HEK293 (cell line): Measurements from ENCODE around the gene ZYX.

Experiments
- CTCF ChIA-PET: fragments of 350-600 bp; formaldehyde crosslinking; extraction: SDS; loops from one replicate; lab custom pipeline; 2021; ENCODE audit warnings: antibody characterized with exemption; lab: Yijun Ruan, JAX
- POLR2A ChIA-PET: fragments of 300-600 bp; formaldehyde crosslinking; extraction: SDS; loops from one replicate; lab custom pipeline; 2020; ENCODE audit warnings: antibody characterized with exemption, inconsistent platforms; lab: Yijun Ruan, JAX
- H3K27ac ChIP-seq: fragments of 200-500 bp; sonication (Bioruptor generic); 2 replicates; pipeline ENCODE4 v1.5.1; 2014; ENCODE audit warnings: low read depth, low read length, control low read depth, inconsistent platforms; ENCODE audit errors: extremely low read depth
- H3K36me3 ChIP-seq, 2 experiments: fragments of 200-500 bp in 1 of 2; sonication (Bioruptor generic) in 1 of 2; 1 replicate in 1 of 2; 2 replicates in 1 of 2; pipeline ENCODE4 v1.5.1; 2014 to 2017; ENCODE audit warnings: inconsistent platforms in 2 of 2, low read length in 2 of 2; ENCODE audit not compliant: control insufficient read depth in 2 of 2, insufficient read depth in 1 of 2
- H3K4me1 ChIP-seq: fragments of 200-500 bp; sonication (Bioruptor generic); 2 replicates; pipeline ENCODE4 v1.5.1; 2014; ENCODE audit warnings: mild to moderate bottlenecking, low read length, inconsistent platforms; ENCODE audit not compliant: control insufficient read depth, insufficient read depth
- H3K4me3 ChIP-seq: 2 replicates; pipeline ENCODE4 v1.5.1; 2011; ENCODE audit warnings: low read depth, mild to moderate bottlenecking, control low read depth, low read length, moderate library complexity
- H3K9me3 ChIP-seq: fragments of 200-500 bp; sonication (Bioruptor generic); 2 replicates; pipeline ENCODE4 v1.5.1; 2014; ENCODE audit warnings: low read depth, low read length, inconsistent platforms; ENCODE audit not compliant: control insufficient read depth, insufficient read depth
- GLI2 ChIP-seq: fragments of 450-650 bp; formaldehyde crosslinking; IDR thresholded peaks from 2 replicates; pipeline ENCODE4; 2017; ENCODE audit warnings: missing biosample characterization, missing genetic modification characterization, low read depth, borderline replicate concordance
- HOXC10 ChIP-seq: sonication (generic); formaldehyde crosslinking; IDR thresholded peaks from 2 replicates; pipeline ENCODE4 v1.8.1; 2023; ENCODE audit warnings: mild to moderate bottlenecking, missing genetic modification reagents
- IKZF3 ChIP-seq: fragments of 450-650 bp; IDR thresholded peaks from 2 replicates; pipeline ENCODE4 v1.5.0; 2018; ENCODE audit warnings: missing biosample characterization, mild to moderate bottlenecking, missing genetic modification characterization, moderate library complexity
- KLF1 ChIP-seq: fragments of 450-650 bp; formaldehyde crosslinking; IDR thresholded peaks from 2 replicates; pipeline ENCODE4 v1.5.1; 2016; ENCODE audit warnings: missing biosample characterization, missing genetic modification characterization
- RBAK ChIP-seq: fragments of 450-650 bp; formaldehyde crosslinking; IDR thresholded peaks from 2 replicates; pipeline ENCODE4 v1.5.1; 2016; ENCODE audit warnings: missing biosample characterization, missing genetic modification characterization
- SALL2 ChIP-seq: fragments of 450-650 bp; formaldehyde crosslinking; IDR thresholded peaks from 2 replicates; pipeline ENCODE4 v1.5.0; 2017; ENCODE audit warnings: missing biosample characterization, mild to moderate bottlenecking, missing genetic modification characterization, borderline replicate concordance
- SETDB1 ChIP-seq: IDR thresholded peaks from one replicate; pipeline ENCODE4 v1.6.1; 2017; ENCODE audit warnings: mild to moderate bottlenecking, low read length, moderate library complexity, mixed read lengths; ENCODE audit not compliant: insufficient read length
- ZBTB21 ChIP-seq: fragments of 450-650 bp; formaldehyde crosslinking; IDR thresholded peaks from 2 replicates; pipeline ENCODE4 v1.5.1; 2017; ENCODE audit warnings: missing biosample characterization, missing genetic modification characterization
- ZFP37 ChIP-seq: fragments of 450-650 bp; formaldehyde crosslinking; IDR thresholded peaks from 2 replicates; pipeline ENCODE4 v1.5.1; 2016; ENCODE audit warnings: missing biosample characterization, missing genetic modification characterization
- ZIC2 ChIP-seq: fragments of 450-650 bp; formaldehyde crosslinking; IDR thresholded peaks from 2 replicates; pipeline ENCODE4 v1.5.1; 2016; ENCODE audit warnings: missing biosample characterization, missing genetic modification characterization
- ZNF169 ChIP-seq: fragments of 450-650 bp; formaldehyde crosslinking; IDR thresholded peaks from 2 replicates; pipeline ENCODE4 v1.5.1; 2016; ENCODE audit warnings: missing biosample characterization, missing genetic modification characterization
- ZNF2 ChIP-seq: fragments of 450-650 bp; formaldehyde crosslinking; IDR thresholded peaks from 2 replicates; pipeline ENCODE4 v1.5.1; 2016; ENCODE audit warnings: missing biosample characterization, missing genetic modification characterization
- ZNF404 ChIP-seq: fragments of 450-650 bp; formaldehyde crosslinking; IDR thresholded peaks from 2 replicates; pipeline ENCODE4 v1.5.1; 2017; ENCODE audit warnings: missing biosample characterization, missing genetic modification characterization
- ZNF48 ChIP-seq: fragments of 450-650 bp; formaldehyde crosslinking; IDR thresholded peaks from 2 replicates; pipeline ENCODE4 v1.5.1; 2016; ENCODE audit warnings: missing biosample characterization, missing genetic modification characterization
- ZNF529 ChIP-seq: fragments of 450-650 bp; formaldehyde crosslinking; IDR thresholded peaks from 2 replicates; pipeline ENCODE4 v1.5.1; 2017; ENCODE audit warnings: missing genetic modification characterization, missing biosample characterization; ENCODE audit not compliant: insufficient replicate concordance
- ZNF600 ChIP-seq: fragments of 450-650 bp; formaldehyde crosslinking; IDR thresholded peaks from 2 replicates; pipeline ENCODE4 v1.5.1; 2016; ENCODE audit warnings: missing biosample characterization, missing genetic modification characterization
- ZNF624 ChIP-seq: fragments of 450-650 bp; formaldehyde crosslinking; IDR thresholded peaks from 2 replicates; pipeline ENCODE4 v1.5.1; 2017; ENCODE audit warnings: missing biosample characterization, missing genetic modification characterization
- ZNF701 ChIP-seq: fragments of 450-650 bp; formaldehyde crosslinking; IDR thresholded peaks from 2 replicates; pipeline ENCODE4 v1.5.1; 2016; ENCODE audit warnings: missing biosample characterization, missing genetic modification characterization
- ZNF707 ChIP-seq: fragments of 450-650 bp; formaldehyde crosslinking; IDR thresholded peaks from 2 replicates; pipeline ENCODE4 v1.5.1; 2016; ENCODE audit warnings: missing biosample characterization, missing genetic modification characterization
- ZNF768 ChIP-seq: fragments of 450-650 bp; formaldehyde crosslinking; IDR thresholded peaks from 2 replicates; pipeline ENCODE4 v1.5.1; 2018; ENCODE audit warnings: missing biosample characterization, mild to moderate bottlenecking, missing genetic modification characterization
- ZNF776 ChIP-seq: fragments of 450-650 bp; formaldehyde crosslinking; IDR thresholded peaks from 2 replicates; pipeline ENCODE4 v1.5.0; 2017; ENCODE audit warnings: missing biosample characterization, missing genetic modification characterization, borderline replicate concordance
- ZNF791 ChIP-seq: fragments of 450-650 bp; formaldehyde crosslinking; IDR thresholded peaks from 2 replicates; pipeline ENCODE4 v1.5.1; 2016; ENCODE audit warnings: missing biosample characterization, missing genetic modification characterization
- ZNF837 ChIP-seq: fragments of 450-650 bp; formaldehyde crosslinking; IDR thresholded peaks from 2 replicates; pipeline ENCODE4 v1.5.1; 2016; ENCODE audit warnings: missing biosample characterization, missing genetic modification characterization
- TF ChIP-seq, protein P1 (sequence below): fragments of 450-650 bp; formaldehyde crosslinking; IDR thresholded peaks from 2 replicates; pipeline ENCODE4; 2016; ENCODE audit warnings: missing biosample characterization, missing genetic modification characterization
- TF ChIP-seq, protein P2 (sequence below): fragments of 450-650 bp; formaldehyde crosslinking; IDR thresholded peaks from 2 replicates; pipeline ENCODE4 v1.5.1; 2016; ENCODE audit warnings: missing biosample characterization, missing genetic modification characterization

ZYX gene

DNA sequence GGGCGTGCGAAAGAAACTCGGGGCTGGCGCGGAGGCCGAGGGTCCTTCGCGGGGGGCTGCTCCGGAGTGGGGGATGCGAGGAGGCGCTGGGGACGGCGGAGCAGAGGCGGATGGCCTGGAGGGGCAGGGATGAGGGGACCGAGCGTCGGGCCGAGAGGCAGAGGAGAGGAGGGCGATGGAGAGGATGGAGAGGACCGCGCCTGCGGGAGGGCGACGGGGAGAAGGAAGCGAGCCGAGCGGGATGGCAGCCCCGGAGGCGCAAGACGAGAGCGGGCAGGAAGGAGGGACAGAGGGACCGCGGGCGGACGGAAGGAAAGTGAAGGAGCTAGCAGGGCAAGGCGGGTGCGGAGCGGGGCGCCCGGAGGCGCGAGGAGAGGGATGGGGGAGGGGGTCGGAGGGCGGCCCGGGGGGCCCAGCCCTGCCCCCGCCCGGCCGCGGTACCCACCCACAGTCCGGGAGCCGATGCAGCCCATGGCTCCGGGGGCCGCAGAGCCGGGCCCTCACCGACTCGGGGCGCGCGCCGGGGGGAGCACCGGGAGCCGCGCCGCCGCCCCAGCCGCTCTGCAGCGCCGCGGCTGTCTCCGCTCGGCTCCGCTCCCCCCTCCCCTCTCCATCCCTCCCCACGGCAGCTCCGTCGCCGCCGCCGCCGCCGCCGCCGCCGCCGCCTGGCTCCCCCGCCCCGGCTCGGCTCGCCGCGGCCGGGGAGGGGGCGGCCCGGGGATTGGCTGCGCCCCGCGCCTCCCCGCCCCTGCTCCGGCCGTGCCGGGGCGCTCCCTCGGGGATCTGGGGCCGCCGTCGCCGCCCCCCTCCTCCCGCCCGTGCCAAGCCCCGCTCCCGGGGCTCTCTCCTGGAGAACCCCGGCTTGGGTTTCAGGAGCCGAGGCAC lies 18.8 kb upstream of the ZYX start, which contains the start of gene FAM131B (continued):
- peak; percentile 24; the same call in 1 of the 2 replicates for TF ChIP-seq ZIC2 (tag by site-specific recombination)
- TF ChIP-seq ZNF791 = no peak
- TF ChIP-seq HOXC10 (CRISPR knock-in tag) = no peak
- TF ChIP-seq ZNF707 (tag by site-specific recombination) = no peak
- no peak for TF ChIP-seq ZNF48 (tag by site-specific recombination)
- TF ChIP-seq ZNF2 (tag by site-specific recombination) = peak; percentile 43
- TF ChIP-seq ZNF837 (tag by site-specific recombination) = no peak
- TF ChIP-seq SALL2 (tag by site-specific recombination) = no peak

DNA sequence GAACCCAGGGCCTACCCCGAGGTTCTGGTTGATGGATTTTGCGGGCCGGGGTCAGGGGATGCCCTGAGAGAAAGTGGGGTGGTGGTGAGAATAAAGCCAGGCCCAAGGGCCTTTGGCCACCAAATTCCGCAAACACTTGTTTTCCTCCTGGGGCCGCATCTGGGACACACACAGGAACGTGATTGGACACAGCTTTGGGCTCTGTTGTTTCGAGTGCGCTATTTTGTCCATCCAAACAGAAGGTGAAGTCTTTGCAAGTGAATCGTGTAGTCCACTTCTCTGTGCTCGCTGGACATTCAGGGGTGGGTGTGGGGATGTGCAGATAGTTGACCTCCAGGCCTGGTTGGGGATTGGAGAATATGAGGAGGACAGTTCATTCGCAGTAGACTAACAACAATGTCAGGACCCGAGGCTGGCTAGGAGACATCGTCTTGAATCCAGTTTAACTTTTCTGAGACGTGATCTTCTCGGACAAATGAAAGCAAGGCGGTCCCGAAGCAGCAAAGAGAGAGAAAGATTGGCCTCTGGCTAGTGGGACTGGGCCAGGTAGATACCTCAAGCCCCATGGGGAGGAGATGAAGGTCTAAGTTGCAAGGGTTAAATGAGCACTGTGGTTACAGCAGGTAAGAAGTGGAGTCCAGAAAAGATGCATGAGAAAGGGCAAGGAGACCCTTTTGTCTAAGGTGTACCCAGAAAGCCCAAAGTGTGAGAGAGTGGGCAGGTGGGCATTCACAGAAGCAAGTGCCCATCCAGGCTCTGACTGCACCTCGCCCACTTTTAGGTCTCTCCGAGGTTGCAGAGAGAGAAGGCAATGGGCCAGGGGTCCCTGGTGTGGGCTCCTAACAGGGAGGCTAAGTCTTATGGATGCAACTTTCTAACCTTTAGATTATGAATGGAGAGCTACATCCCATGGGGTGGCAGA lies 17.9 kb upstream of the ZYX start:
- peaks cover 0 to 5% of the 10 kb centered on the region in 2 experiments; a peak in 1 of 3 replicates for H3K36me3 ChIP-seq
- ChIA-PET CTCF (interaction anchor here (2.5 kb wide), 1 partner anchor 17 kb away, joined by 8 read pairs; no protein-coding TSS in a partner anchor), POLR2A (no interaction called here)
- H3K4me1 ChIP-seq = no peaks in the 10 kb centered on the region
- TF ChIP-seq RBAK (tag by site-specific recombination) (no peak), ZNF776 (tag by site-specific recombination) (no peak), ZNF624 (no peak), ZNF768 (tag by site-specific recombination) (no peak), ZNF404 (no peak), ZFP37 (tag by site-specific recombination) (no peak), ZNF169 (tag by site-specific recombination) (no peak), ZNF600 (no peak), ZNF529 (tag by site-specific recombination) (no peak), KLF1 (no peak), IKZF3 (no peak), GLI2 (no peak), SALL2 (tag by site-specific recombination) (no peak), SETDB1 (no peak), ZBTB21 (tag by site-specific recombination) (no peak), ZNF701 (tag by site-specific recombination) (no peak)
- TF ChIP-seq, protein P1, sequence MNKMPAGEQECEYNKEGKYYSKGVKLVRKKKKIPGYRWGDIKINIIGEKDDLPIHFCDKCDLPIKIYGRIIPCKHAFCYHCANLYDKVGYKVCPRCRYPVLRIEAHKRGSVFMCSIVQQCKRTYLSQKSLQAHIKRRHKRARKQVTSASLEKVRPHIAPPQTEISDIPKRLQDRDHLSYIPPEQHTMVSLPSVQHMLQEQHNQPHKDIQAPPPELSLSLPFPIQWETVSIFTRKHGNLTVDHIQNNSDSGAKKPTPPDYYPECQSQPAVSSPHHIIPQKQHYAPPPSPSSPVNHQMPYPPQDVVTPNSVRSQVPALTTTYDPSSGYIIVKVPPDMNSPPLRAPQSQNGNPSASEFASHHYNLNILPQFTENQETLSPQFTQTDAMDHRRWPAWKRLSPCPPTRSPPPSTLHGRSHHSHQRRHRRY (tag by site-specific recombination) = no peak
- TF ChIP-seq, protein P2, sequence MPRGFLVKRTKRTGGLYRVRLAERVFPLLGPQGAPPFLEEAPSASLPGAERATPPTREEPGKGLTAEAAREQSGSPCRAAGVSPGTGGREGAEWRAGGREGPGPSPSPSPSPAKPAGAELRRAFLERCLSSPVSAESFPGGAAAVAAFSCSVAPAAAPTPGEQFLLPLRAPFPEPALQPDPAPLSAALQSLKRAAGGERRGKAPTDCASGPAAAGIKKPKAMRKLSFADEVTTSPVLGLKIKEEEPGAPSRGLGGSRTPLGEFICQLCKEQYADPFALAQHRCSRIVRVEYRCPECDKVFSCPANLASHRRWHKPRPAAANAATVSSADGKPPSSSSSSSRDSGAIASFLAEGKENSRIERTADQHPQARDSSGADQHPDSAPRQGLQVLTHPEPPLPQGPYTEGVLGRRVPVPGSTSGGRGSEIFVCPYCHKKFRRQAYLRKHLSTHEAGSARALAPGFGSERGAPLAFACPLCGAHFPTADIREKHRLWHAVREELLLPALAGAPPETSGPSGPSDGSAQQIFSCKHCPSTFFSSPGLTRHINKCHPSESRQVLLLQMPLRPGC = no peak
- H3K9me3 ChIP-seq = no peaks in the 10 kb centered on the region
- H3K4me3 ChIP-seq = peak overlapping the region; percentile 5
- no peak overlapping the region for H3K27ac ChIP-seq
